ELF-1 (cell line): Measurements from ENCODE around the gene MGAT4A.
"Not testable (repeated sequence)": the region's sequence is repeated elsewhere in the genome, so short reads cannot be mapped to it uniquely, and the experiment has no call there.

ENCODE experiments used
- DNase-seq: peaks from one replicate; pipeline ENCODE4 v3.0.0-alpha.2; 2016; ENCODE audit warnings: low read depth, low spot score

MGAT4A gene

DNA sequence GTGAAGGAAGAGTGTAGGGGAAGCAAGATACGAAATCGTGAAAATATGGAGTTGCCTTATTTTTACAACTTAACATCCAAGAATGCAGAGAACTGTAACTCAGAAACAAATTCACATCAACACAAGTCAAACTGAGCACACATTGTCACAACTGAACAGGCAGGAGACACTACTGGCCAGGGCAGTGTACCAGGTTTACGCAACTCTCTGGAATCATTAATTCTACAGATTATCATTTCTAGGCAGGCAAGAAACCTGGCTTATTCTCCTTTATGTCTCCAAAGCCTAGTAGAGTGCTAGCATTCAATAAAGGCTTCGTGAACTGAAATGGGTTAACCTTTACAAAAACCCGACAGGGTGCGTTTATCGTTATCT is 123.2 kb downstream of the MGAT4A start:
- no peak for DNase-seq

DNA sequence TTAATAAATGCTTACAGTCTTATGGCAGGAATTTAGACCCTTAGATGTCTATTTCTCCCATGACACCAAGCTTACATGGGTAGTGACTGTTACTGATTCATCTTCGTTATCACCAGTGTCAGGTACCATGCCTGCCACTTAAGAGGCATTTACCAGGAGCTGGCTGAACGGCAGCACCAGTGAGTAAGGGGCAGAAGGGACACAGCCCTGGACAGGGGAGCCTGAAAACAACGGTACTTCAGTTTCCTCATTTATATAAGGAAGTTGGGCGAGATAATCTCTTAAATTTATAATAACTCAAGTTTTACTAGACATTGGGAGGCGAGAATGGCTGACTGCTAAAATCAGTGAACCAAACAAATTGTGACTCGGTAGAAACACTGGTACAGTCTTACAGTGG is 123.8 kb downstream of the MGAT4A start:
- no peak for DNase-seq

DNA sequence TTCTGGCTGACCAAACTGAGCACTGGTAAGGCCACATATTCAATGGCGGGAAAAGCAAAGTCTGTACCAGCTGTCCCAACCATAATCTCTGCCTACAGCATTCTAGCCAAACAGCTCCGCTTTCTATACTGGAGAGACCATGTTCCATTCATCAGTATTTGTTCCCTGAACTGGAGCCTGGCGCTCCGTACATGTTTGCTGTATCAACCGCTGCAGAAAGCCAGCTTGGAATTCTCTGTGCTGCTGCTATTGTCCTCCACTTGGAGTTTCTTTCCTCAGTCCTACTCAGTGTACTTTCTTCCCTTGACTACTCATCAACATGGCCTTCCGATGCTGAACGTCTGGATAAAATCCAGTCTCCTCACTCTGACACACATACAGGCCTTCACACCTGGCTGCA is 124.5 kb downstream of the MGAT4A start:
- no peak for DNase-seq

DNA sequence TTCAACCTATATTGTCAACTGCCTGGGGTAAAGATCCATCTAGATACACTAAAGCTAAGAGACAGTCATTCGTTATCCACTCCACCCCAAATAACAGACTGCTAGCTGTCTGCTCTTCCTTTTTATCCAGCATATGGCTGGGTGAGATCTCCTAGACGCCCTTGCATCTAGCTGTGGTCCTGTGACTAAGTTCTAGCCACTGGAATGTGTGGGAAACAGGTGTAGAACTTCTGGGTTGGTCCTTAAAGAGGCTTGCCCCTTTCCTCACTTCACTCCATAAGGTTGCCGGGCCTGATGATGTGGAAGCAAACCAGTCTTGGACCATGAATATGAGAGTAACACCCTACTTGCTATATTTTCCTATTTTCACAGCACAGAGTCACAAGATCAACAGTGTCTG is 125.9 kb downstream of the MGAT4A start:
- DNase-seq, result no peak

DNA sequence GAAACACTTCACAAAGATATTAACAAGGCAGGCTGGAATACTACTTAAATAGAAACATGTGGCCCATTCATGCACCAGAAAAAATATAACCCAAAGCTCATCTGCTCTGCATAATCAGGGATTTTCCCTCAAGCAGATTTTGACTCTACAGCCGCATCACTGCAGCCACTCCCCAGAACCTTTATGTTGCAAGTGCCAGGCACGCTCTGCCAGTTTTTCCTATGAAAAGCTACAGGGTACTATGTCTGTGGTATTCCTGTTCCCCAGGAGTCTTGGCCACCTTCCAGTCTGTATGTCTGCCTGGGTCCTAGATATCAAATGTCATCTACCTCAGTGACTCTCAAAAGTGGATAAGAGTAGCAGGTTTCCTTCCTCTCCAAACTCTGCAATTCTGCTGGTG is 126.4 kb downstream of the MGAT4A start:
- no peak for DNase-seq

DNA sequence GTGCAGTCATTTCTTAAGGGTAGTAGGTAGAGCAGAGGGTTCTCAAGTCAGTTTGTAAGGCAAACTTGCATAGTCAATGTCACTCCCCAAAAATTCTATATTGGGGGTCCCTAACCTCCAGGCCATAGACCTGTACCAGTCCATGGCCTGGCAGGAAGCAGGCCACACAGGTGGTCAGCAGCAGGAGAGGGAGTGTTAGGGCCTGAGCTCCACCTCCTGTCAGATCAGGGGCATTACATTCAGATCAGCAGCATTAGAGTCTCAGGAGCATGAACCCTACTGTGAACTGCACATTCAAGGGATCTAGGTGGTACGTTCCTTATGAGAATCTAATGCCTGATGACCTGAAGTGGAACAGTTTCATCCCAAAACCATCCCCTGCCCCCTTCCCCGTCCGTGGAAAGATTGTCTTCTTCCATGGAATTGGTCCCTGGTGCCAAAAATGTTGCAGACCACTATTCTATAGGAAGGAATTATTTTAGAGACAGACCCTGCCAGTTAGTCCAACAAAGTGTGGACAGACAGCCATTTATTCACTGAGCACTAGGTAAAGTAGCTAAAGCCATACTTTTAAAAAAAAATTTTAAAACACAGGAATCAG is 129.3 kb downstream of the MGAT4A start:
- DNase-seq, result peak; percentile 56

DNA sequence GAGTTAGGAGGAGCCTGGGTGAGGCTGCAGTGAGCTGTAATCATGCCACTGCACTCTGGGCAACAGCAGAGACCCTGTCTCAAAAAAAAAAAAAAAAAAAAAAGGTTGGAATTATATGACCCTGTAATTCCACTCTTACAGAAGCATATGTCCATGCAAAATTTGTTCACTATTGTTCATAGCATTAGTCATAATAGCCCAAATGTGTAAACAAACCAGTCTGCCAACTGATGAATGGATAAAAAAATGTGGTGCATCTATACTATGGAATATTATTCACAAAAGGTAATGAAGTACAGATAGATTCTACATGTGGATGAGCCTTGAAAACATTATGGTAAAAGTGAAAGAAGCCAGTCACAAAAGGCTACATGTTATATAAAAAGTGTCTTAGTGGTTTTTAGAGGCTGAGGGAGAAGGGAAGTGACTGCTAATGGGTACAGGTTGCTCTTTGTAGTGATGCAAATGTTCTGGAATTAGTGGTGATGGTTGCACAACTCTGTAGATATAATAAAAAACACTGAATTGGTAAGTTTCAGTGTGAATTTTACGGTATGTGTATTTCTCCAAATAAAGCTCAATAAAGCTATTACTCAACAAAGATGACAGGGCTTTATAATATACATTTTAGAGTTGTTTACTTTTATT is 132.0 kb downstream of the MGAT4A start:
- no peak for DNase-seq

DNA sequence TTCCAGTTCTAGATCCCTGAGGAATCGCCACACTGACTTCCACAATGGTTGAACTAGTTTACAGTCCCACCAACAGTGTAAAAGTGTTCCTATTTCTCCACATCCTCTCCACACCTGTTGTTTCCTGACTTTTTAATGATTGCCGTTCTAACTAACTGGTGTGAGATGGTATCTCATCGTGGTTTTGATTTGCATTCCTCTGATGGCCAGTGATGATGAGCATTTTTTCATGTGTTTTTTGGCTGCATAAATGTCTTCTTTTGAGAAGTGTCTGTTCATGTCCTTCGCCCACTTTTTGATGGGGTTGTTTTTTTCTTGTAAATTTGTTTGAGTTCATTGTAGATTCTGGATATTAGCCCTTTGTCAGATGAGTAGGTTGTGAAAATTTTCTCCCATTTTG is 136.3 kb downstream of the MGAT4A start:
- not testable (repeated sequence) for DNase-seq

DNA sequence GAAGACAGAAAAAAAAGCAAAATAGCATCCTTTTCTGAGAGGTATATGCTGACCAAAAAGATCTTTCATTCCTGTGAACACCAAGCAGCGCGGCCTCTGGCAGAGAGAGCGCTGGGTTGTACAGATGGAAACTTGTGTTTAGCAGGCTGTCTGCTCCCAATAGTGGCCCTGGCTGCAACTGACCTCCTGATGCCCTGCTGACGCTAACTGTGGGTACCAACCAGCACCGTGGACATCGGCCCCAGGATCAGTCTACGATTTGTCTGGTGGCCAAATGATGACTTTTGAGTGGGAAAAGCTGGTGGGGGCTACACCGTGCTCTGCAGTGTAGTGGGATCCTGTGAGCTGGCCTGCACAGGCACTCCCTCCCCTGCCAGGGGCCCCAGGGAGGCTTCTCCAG is 138.4 kb downstream of the MGAT4A start:
- no peak for DNase-seq

DNA sequence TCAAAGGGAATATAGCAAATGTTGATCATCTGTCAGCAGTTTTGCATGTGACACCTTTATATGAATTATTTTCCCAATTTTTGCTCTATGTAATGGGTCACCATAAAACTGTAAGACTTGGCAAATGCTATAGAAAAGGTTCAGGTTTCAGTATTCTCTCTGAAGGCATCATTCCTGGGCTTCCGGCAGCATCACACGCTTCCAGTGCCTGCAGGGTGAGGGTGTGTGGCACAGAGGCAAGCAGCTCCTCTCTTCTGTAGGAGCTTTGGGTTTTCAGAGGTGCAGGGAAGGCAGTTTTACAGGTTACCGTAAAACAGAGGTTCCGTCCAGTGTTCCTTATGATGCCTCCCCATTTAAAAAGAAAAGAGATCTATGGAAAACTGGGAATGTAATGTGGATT is 141.4 kb downstream of the MGAT4A start:
- DNase-seq, result no peak

DNA sequence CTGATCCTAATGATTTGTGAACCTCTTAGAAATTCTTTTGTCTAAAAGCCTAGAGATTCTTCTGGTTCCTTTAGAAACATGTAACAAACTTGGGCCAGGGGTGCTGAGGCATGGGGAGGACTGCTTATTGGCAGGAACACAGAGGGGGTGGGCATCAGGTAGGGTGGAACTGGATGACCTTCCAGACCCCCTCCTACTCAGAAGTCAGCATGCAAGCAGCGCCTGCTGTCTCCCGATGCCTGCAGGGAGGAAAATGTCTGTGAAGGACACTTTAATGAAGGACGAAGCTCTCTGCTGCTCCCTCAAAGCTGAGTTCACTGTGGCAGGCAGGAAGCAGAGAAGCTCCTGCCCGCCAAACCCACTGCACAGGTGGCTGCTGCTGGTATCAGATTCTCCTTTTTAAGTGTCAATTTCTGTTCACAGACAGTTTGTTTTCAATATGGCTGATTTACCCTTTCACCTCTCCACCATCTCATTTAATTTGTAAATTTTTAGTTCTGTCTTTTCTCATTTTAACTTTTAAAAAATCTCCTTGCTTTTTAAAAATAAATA is 142.0 kb downstream of the MGAT4A start:
- peak; percentile 17 for DNase-seq

DNA sequence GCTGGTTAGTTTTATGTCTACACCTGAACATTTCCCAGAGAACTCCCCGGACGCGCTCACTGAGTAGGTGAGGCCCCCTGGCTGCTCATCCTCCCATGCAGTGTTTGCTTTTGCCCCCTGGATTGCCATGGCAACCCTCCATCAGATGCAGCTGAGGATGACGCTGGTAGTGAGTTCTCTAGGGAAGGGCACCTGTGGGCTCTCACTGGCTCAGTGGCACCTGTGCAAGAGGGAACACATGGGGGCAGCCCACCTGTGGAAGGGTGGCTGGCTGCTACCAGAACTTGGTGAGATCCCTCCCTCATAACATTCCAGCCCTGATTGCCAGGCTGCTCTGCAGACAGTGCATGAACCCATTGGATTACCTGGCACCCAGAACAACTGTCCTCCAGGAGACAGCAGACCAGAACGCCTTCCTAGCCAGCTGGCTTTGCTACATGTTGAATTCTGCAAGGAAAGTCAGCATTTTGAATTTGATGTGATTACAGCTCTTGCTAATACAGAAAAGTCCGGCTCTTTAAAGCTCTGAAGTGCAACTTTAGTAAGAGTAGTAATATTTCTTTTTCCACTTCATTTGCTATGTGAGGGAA is 144.3 kb downstream of the MGAT4A start:
- DNase-seq, result no peak

DNA sequence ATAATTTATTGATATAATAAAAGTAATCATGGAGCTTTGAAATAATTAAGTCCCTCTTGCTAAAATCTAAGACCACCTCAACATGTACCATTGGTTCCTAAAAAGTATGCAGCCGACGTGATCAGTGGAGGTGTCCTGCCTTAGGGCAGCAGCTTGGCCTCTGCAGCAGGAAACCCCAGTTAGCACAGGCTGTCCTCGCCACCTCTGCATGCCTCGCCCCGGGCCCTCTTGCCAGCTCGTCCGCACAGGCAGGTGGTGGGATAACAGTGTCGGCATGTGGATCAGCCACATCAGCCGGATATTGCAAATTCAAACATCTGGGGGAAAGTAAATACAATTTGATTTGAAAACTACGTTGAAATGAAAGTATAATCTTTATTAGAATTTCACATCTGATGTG is 145.5 kb downstream of the MGAT4A start:
- no peak for DNase-seq

DNA sequence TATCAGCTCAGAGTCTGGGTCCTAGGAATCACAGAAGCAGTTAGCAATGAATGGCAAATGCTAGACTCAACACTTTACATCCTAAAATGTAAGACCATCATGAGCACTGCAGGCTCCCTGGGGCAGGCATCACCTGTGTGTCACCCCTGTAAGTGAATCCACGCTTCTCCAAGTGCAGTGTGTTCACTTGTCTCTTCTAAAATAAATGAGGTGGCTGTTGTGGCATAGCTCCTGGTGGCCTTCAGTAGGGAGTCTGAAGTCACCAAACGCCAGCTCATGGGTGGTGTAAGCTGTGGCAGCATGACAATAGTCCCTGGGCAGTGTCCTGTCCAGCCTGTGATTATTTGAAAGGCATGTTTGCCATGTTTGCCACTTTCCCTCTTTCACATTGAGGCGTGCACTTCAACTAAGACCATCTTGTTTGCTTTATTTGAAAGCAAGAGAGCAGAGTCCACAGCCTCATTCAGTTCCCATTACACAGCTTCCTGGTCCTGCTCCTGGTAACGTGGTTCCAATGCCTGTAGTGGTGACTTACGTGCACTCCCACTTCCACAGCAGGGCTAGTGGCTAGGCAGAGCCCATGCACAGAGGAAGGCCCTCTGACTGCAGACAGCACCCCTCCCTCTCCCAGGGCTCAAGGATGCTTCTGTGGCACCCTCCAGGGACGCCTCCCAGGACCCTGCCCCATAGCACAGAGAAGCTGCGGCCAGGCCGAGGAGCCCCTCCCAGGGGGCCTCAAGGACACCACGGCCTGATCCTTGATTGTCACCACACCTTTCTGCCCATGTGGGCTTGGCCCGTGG is 146.9 kb downstream of the MGAT4A start:
- DNase-seq, result no peak

DNA sequence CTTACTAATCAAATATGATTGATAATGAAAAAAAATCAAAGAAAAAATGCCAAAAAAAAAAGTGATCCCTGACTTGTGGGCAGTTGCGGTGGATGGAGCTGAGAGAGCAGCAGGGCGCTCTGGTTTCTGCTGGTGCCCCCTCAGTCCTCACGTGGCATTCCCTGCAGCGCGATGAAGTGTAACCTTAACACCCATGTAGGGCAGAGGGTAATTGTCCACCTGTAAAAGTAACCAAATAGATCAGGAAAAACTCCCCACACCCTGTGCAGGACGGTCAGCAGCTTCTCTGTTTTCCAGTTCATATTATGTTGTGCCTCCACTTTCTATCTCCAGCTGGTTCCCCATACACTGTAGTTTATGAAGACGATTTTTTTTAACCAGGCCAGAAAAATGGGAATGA is 147.7 kb downstream of the MGAT4A start:
- DNase-seq, result no peak

DNA sequence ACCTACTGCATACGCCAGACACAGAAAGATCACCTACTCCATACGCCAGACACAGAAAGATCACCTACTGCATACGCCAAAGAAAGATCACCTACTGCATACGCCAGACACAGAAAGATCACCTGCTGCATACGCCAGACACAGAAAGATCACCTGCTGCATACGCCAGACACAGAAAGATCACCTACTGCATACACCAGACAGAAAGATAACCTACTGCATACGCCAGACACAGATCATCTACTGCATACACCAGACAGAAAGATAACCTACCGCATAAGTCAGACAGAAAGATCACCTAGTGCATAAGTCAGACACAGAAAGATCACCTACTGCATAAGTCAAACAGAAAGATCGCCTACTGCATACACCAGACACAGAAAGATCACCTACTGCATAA is 148.4 kb downstream of the MGAT4A start:
- no peak for DNase-seq

DNA sequence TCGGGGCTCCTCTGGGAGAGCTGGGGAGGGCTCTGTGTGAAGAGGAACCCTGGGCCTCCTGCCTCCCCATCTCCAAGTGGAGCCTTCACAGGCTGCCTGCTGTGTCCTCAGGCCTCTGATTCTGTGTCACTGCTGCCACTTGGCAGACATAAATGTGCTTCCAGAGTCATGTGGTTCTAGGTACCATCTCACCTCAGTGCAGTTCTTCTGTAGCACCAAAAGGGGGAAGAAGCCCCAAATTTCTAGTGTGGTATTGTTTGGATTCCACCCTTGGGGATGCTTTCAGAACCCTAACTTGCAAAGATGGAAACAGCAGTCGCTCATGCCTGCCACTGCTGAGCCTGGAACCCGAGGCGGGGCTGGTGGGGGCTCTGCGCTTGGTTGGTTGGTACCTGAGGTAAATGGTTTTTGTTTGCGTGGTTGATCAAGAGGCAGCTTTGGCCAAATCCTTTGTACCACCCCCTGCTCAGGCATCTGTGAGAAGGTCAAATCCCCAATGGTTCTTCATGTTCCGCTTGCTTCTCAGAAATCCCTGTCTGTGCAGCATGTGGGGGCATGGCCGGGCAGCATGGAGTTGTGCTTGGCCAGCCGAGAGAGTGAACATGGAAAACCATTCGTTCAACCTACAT is 150.2 kb downstream of the MGAT4A start:
- no peak for DNase-seq

DNA sequence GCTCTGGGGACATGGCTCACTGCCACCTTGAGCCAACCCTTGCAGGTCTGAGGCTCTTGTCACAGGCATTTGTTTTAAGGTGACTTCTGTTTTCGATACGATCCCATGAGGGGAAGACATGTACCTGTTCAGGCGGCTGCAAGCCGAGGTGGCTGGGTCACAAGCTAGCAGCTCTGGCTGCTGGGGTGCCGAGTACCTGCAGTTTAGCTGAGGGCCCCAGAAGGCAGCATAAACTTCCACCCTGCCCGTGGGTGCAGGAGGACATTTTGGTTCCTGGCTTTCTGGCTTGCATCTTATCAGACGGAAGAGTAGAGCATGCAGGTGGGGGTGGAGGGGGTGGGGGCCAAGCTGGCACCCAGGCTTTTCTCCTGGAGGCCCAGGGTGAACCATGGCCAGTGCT is 151.0 kb downstream of the MGAT4A start:
- no peak for DNase-seq

DNA sequence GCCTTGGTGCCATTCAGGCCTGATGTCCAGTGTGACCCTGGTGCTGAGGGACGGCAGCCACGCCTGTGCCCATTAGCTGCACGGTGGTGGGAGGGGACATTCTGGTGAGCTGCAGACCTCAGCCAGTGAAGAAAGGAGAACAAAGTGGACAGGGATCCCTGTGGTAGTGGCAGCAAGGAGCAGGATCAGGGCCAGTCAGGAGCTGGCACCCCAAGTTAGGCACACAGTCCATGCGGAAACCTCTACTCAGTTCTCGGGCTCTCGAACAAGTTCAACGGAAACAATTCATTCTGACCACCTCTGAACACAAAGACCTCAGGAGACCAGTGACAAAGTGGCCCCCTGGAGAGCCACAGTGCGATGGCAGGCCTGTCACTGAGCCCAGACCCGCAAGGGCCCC is 152.7 kb downstream of the MGAT4A start:
- no peak for DNase-seq

DNA sequence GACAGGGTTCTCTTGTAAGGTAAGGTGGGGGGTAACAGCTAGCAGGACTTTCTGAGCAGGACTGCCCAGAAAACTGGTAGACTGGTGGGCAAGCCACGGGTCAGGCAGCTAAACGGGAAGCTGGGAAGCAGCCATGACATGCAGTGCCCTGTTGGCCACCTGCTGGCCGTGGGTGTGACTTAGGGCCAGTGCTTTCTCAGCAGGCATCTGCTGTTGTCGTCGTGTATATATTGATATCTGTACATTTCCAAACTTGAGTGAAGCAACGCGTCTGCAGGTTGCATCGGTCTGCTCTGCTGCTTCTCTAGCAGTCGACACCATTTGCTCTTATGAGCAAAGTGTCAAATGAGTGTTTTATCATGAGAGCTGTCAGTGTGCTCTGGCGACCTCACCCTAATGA is 153.6 kb downstream of the MGAT4A start:
- no peak for DNase-seq

DNA sequence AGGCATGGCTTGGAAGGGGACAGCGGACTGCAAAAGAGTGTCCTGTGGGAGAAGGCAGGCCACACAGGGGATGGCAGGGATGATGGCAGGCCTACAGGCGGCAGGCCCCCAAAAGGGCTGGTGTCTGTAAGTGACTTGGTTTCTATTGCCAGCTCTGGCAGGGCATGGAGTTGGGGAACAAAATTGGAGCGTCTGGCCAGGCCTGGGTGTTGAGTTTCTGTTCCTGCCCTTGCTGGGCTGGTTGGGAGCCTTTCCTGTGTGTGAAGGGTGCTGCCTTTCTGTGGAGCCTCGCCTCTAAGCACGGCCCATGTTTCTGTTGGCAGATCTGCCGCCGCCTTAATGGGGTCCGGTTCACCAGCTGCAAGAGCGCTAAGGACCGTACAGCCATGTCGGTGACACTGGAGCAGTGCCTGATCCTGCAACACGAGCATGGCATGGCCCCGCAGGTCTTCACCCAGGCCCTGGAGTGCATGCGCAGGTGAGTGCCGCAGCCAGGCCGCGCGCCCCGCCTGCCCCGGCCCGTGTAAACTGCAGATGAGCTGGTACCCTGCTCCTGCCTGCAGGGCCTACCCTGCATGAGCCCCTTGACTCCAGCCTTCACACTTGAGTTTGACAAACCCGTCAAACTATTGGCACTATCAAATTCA is 154.1 kb downstream of the MGAT4A start:
- no peak for DNase-seq
